Measurements from ENCODE around the gene MFSD8. TPM values are rescaled to one million over a fixed set of nuclear protein-coding genes. Genes with fewer than 3 reads are reported as not detected.

The MFSD8 gene, protein sequence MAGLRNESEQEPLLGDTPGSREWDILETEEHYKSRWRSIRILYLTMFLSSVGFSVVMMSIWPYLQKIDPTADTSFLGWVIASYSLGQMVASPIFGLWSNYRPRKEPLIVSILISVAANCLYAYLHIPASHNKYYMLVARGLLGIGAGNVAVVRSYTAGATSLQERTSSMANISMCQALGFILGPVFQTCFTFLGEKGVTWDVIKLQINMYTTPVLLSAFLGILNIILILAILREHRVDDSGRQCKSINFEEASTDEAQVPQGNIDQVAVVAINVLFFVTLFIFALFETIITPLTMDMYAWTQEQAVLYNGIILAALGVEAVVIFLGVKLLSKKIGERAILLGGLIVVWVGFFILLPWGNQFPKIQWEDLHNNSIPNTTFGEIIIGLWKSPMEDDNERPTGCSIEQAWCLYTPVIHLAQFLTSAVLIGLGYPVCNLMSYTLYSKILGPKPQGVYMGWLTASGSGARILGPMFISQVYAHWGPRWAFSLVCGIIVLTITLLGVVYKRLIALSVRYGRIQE
- 11.6 to 13.2 TPM (median 13.0 TPM) in 5 replicates for total RNA-seq (2022; extraction: Qiagen RNA extraction)

GRCh38 chr4:127965062-127965802 lies at the start of gene MFSD8, which contains the start of gene ABHD18:
MFSD8 (minus strand) TSS chr4:127965173; CDS start chr4:127965133, 40 bp downstream.
ABHD18 (plus strand) TSS chr4:127965406; CDS start chr4:127982956, 17,550 bp downstream.

DNA sequence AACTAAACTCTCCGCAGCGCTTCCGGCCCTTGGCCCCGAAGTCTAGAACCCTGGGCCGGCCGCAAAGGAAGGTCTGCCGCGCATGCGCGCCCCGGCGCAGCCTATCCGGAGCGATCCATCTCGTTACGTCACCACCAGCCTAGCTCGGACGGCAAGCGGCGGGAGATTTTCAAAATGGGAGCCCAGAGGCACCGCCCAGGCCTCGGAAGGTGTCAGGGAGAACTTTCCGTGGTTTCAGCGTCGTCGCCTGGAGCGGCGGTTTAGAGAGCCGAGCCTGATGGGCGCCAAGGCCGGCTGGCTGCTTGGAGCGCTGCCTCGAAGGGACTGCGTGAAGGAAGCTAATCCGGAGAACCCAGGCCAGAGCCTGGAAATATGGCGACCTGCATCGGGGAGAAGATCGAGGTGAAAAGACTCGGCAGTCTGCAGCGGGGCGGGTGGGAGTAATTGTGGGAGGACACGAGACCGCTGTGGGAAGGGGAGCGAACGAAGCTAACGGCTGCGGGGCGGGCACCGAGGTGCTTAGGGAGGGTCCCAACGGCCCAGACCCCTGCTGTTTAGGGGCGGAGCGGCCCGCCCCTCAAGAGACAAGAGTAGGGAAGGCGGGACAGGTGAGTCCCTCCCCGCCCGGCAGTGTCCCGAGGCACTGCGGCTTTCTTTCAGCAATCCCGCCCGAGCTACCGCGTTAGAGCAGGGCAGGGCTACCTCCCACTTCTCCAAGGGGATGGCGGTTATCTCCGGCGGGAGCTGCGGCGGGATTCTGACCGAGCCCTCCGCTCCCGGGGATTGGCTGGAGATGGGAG lies 84.0 kb downstream of the MFSD8 start, which contains the start of gene PLK4:
Gene PLK4, plus strand, starts transcription at position 131 of the 800 bp plus-strand sequence. Its CDS starts 242 bp downstream, at position 373.

Other genes with a start within 250 kb of the MFSD8 start
- not detected in 5 replicates for gene SLC25A31, start 234.8 kb downstream of the MFSD8 start, total RNA-seq (2022; extraction: Qiagen RNA extraction)
- 5.6 to 8.4 TPM (median 6.4 TPM) in 5 replicates for gene HSPA4L, start 182.9 kb downstream of the MFSD8 start, total RNA-seq (2022; extraction: Qiagen RNA extraction)
- 12.1 to 18.4 TPM (median 13.2 TPM) in 5 replicates for gene PLK4, start 84.3 kb downstream of the MFSD8 start, total RNA-seq (2022; extraction: Qiagen RNA extraction)
- 3.0 to 4.1 TPM (median 3.1 TPM) in 5 replicates for gene ABHD18, start 233 bp upstream of the MFSD8 start, total RNA-seq (2022; extraction: Qiagen RNA extraction)
- gene LARP1B, start 96.1 kb upstream of the MFSD8 start, total RNA-seq (2022; extraction: Qiagen RNA extraction) = 10.7 to 16.8 TPM (median 11.5 TPM) in 5 replicates

Measured in A549 treated with AZD2906 at 1 μM for 4 hours (cell line).